Fibroblast of lung (primary cell): ENCODE data around the gene MRPS21. TPM values are rescaled to one million over a fixed set of nuclear protein-coding genes. Genes with fewer than 3 reads are reported as not detected.

ENCODE experiments used
- DNase-seq, 2 donors: peaks; one replicate each; pipeline versions ENCODE4 v3.0.0 to v3.0.0-alpha.2; 2010; ENCODE audit warnings: low read depth in 2 of 2
- H2AFZ ChIP-seq: 2 replicates; pipeline ENCODE4 v1.5.1; 2012; ENCODE audit warnings: low read length, control low read depth, inconsistent platforms
- H3K27ac ChIP-seq: 2 replicates; pipeline ENCODE4 v1.5.1; 2011; ENCODE audit warnings: low read length, control low read depth; ENCODE audit not compliant: insufficient read depth
- H3K27me3 ChIP-seq: 2 replicates; pipeline ENCODE4 v1.5.1; 2011; ENCODE audit warnings: mild to moderate bottlenecking, low read length; ENCODE audit not compliant: control insufficient read depth, insufficient read depth
- H3K36me3 ChIP-seq: 2 replicates; pipeline ENCODE4 v1.5.1; 2011; ENCODE audit warnings: low read length; ENCODE audit not compliant: control insufficient read depth, insufficient read depth
- H3K4me1 ChIP-seq: 2 replicates; pipeline ENCODE4 v1.5.1; 2011; ENCODE audit warnings: low read length; ENCODE audit not compliant: control insufficient read depth, insufficient read depth; ENCODE audit errors: extremely low read depth
- H3K4me2 ChIP-seq: 2 replicates; pipeline ENCODE4 v1.5.1; 2011; ENCODE audit warnings: low read length, control low read depth; ENCODE audit not compliant: insufficient read depth; ENCODE audit errors: extremely low read depth
- H3K4me3 ChIP-seq, 4 experiments: fragments of 200-600 bp in 1 of 4; sonication (generic) in 1 of 4; replicated peaks in 1 of 4; 2 replicates each; pipeline ENCODE4 v1.5.1; 2011 to 2016; ENCODE audit warnings: low read length in 4 of 4, low read depth in 3 of 4, mild to moderate bottlenecking in 3 of 4, control low read depth in 2 of 4, inconsistent platforms in 1 of 4, mixed read lengths in 1 of 4; ENCODE audit not compliant: insufficient read depth in 1 of 4; ENCODE audit errors: control extremely low read depth in 1 of 4
- H3K79me2 ChIP-seq: 2 replicates; pipeline ENCODE4 v1.5.1; 2012; ENCODE audit warnings: mild to moderate bottlenecking, low read length, inconsistent platforms; ENCODE audit not compliant: control insufficient read depth, insufficient read depth
- H3K9ac ChIP-seq: 2 replicates; pipeline ENCODE4 v1.5.1; 2011; ENCODE audit warnings: mild to moderate bottlenecking, low read length, control low read depth; ENCODE audit not compliant: insufficient read depth
- H3K9me3 ChIP-seq: 2 replicates; pipeline ENCODE4 v1.5.1; 2012; ENCODE audit warnings: low read depth, low read length; ENCODE audit not compliant: control insufficient read depth, insufficient read depth
- H4K20me1 ChIP-seq: 2 replicates; pipeline ENCODE4 v1.5.1; 2011; ENCODE audit warnings: low read length; ENCODE audit not compliant: control insufficient read depth, insufficient read depth; ENCODE audit errors: extremely low read depth
- EZH2 ChIP-seq: IDR thresholded peaks from 2 replicates; pipeline ENCODE4 v1.5.1; 2012; ENCODE audit warnings: low read length, control low read depth, mild to moderate bottlenecking; ENCODE audit errors: missing control alignments
- polyA plus RNA-seq, 2 donors: library from polyadenylated mRNA; depleted of rRNA in 1 of 2; stranded (reverse) in 1 of 2; unstranded in 1 of 2; fragments of >200 nt; gene quantifications; 2 replicates each; pipeline ENCODE4 v1.2.1, GENCODE V29; 2011 to 2012; ENCODE audit warnings: missing spikeins in 1 of 2
- total RNA-seq: library from RNA; depleted of rRNA; stranded (reverse); fragments of >200 nt; gene quantifications from 2 replicates; pipeline ENCODE4 v1.2.1, GENCODE V29; 2014
- TF ChIP-seq, protein P1 (sequence below), 2 donors: IDR thresholded peaks in 1 of 2; conservative IDR thresholded peaks in 1 of 2; 1 replicate in 1 of 2; 2 replicates in 1 of 2; pipeline ENCODE4 v1.5.1; 2011 to 2012; ENCODE audit warnings: low read length in 2 of 2, control low read depth in 1 of 2, inconsistent platforms in 1 of 2, low read depth in 1 of 2, mild to moderate bottlenecking in 1 of 2

Gene MRPS21
- total and polyA plus RNA-seq, 2 donors (not counting 1 experiment from before 2014, with no cell fraction given) = 54.7 to 74.1 TPM

DNA sequence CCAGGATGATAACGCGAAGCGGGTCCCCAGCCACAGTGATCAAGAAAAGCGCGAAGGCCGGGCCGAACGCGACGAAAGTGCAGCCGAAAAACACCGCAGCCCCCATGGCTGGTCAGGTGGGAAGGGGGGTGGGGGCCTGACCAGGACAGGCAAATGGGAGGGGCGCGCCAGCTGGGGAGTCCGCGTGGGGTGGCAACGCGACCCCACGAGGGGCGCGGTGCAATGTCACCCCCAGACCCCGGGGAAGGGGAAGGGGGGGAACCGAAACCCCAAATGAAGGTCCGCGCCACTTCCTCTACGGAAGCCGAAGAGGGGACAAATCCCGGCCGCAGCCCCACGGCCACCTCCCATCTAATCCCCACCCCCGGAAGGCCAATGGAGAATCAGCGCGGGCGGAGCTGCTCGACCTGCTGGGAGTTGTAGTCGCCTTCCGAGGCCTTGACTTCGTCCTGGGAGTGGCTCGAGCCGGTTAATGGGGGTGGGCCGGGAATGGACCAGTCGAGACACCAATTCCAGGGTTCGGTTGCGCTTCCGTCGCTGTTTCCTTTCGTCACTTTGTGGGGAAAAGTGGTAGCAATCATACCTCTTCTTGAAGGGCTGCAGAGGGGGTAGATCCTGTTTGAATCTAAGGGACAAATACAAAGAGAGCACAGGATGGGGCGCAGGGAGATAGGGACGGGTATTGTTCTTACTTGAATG lies 24.8 kb upstream of the MRPS21 start, which contains the start of gene APH1A:
TSS of gene APH1A (minus strand) at position 312 of the 699 bp plus-strand sequence. CDS start at position 106, 206 bp downstream.
- peaks cover 18% of the 10 kb centered on the region for H3K36me3 ChIP-seq
- H3K27ac ChIP-seq = peak within 1 kb of the TSS; percentile 91
- peak within 1 kb of the TSS; percentile 98 for H3K4me2 ChIP-seq
- TF ChIP-seq, protein P1, sequence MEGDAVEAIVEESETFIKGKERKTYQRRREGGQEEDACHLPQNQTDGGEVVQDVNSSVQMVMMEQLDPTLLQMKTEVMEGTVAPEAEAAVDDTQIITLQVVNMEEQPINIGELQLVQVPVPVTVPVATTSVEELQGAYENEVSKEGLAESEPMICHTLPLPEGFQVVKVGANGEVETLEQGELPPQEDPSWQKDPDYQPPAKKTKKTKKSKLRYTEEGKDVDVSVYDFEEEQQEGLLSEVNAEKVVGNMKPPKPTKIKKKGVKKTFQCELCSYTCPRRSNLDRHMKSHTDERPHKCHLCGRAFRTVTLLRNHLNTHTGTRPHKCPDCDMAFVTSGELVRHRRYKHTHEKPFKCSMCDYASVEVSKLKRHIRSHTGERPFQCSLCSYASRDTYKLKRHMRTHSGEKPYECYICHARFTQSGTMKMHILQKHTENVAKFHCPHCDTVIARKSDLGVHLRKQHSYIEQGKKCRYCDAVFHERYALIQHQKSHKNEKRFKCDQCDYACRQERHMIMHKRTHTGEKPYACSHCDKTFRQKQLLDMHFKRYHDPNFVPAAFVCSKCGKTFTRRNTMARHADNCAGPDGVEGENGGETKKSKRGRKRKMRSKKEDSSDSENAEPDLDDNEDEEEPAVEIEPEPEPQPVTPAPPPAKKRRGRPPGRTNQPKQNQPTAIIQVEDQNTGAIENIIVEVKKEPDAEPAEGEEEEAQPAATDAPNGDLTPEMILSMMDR (conservative IDR thresholded peaks at IDR 0.05 in 1 of 2, IDR thresholded peaks at IDR 0.05 in 1 of 2; ENCODE audit: low read depth in 1 of 2, low read length in 2 of 2) = no peak
- TF ChIP-seq EZH2 = no peak
- peak within 1 kb of the TSS; percentile 95 for H3K9ac ChIP-seq
- H3K4me1 ChIP-seq = peaks cover 4% of the 10 kb centered on the region
- no peaks in the 10 kb centered on the region for H4K20me1 ChIP-seq
- no peaks in the 10 kb centered on the region for H3K27me3 ChIP-seq
- peak within 1 kb of the TSS; percentile 92 for H2AFZ ChIP-seq
- H3K4me3 ChIP-seq = peak within 1 kb of the TSS; percentile 94 to 100 (median 98)
- peaks cover 25% of the 10 kb centered on the region for H3K79me2 ChIP-seq
- no peaks in the 10 kb centered on the region for H3K9me3 ChIP-seq
- DNase-seq = peak; percentile 98

DNA sequence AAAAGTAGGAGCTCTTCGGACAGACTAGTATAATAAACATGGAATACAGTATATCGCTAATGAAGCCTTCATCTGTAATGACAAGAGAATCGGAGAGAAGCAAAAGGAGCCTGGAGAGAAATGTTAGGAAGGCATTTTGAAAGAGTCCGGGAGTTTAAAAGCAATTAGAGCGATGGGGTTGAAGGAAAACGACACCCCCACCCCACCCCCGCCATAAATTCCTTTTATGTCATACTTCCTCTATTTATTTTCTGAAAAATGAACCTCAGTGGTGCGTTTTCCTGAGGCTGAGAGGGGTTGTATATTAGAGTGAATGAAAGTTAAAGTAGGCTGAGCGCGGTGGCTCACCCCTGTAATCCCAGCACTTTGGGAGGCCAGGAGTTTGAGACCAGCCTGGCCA lies 24.2 kb upstream of the MRPS21 start:
- peaks cover 25% of the 10 kb centered on the region for H3K79me2 ChIP-seq
- peak overlapping the region; percentile 92 for H2AFZ ChIP-seq

GRCh38 chr1:150271291-150271959 lies 22.2 kb upstream of the MRPS21 start:
- no peak for DNase-seq
- H3K27me3 ChIP-seq = no peaks in the 10 kb centered on the region

More for the DNA sequence above, 24.2 kb upstream of the MRPS21 start:
- no peaks in the 10 kb centered on the region for H3K27me3 ChIP-seq
- peak overlapping the region; percentile 94 to 100 (median 98) for H3K4me3 ChIP-seq
- TF ChIP-seq EZH2 = no peak
- TF ChIP-seq, protein P1 (conservative IDR thresholded peaks at IDR 0.05 in 1 of 2, IDR thresholded peaks at IDR 0.05 in 1 of 2; ENCODE audit: low read depth in 1 of 2, low read length in 2 of 2) = no peak
- H3K36me3 ChIP-seq = peaks cover 18% of the 10 kb centered on the region
- H3K9me3 ChIP-seq = no peaks in the 10 kb centered on the region
- no peaks in the 10 kb centered on the region for H4K20me1 ChIP-seq
- DNase-seq = no peak
- H3K4me2 ChIP-seq = peak overlapping the region; percentile 96
- H3K9ac ChIP-seq = peak overlapping the region; percentile 51
- H3K27ac ChIP-seq = peak overlapping the region; percentile 91
- peaks cover 4% of the 10 kb centered on the region for H3K4me1 ChIP-seq

More at GRCh38 chr1:150271291-150271959, 22.2 kb upstream of the MRPS21 start:
- H3K36me3 ChIP-seq = peaks cover 9% of the 10 kb centered on the region
- H3K4me2 ChIP-seq = no peak overlapping the region
- H3K9me3 ChIP-seq = no peaks in the 10 kb centered on the region
- H4K20me1 ChIP-seq = no peaks in the 10 kb centered on the region
- no peak overlapping the region for H2AFZ ChIP-seq
- H3K27ac ChIP-seq = no peak overlapping the region
- TF ChIP-seq EZH2 = no peak
- TF ChIP-seq, protein P1 (conservative IDR thresholded peaks at IDR 0.05 in 1 of 2, IDR thresholded peaks at IDR 0.05 in 1 of 2; ENCODE audit: low read depth in 1 of 2, low read length in 2 of 2) = no peak
- peaks cover 23% of the 10 kb centered on the region for H3K79me2 ChIP-seq
- peaks cover 4% of the 10 kb centered on the region for H3K4me1 ChIP-seq
- H3K4me3 ChIP-seq = no peak overlapping the region
- no peak overlapping the region for H3K9ac ChIP-seq
